Neural cell (in vitro differentiated cells): ENCODE data around the gene ATF6B. TPM values are rescaled to one million over a fixed set of nuclear protein-coding genes. Genes with fewer than 3 reads are reported as not detected.

ENCODE experiments used
- H2AFZ ChIP-seq: fragments of 200-600, 300-800 bp; sonication (generic), shearing (Covaris generic); 2 replicates; pipeline ENCODE4 v1.6.0; 2014; ENCODE audit warnings: low read depth, mild to moderate bottlenecking, antibody characterized with exemption, low read length, moderate library complexity
- H3F3A ChIP-seq: fragments of 200-600 bp; shearing (Covaris generic); 2 replicates; pipeline ENCODE4 v1.6.1; 2016; ENCODE audit warnings: mild to moderate bottlenecking, moderate library complexity, mixed read lengths, antibody characterized with exemption, low read length; ENCODE audit not compliant: insufficient read depth, poor library complexity, severe bottlenecking
- H3K27ac ChIP-seq: fragments of 200-600, 300-800 bp; sonication (generic), shearing (Covaris generic); 2 replicates; pipeline ENCODE4 v1.5.1; 2014; ENCODE audit warnings: mild to moderate bottlenecking, low read length, moderate library complexity
- H3K27me3 ChIP-seq: fragments of 300-800, 200-600 bp; sonication (generic), shearing (Covaris generic); 2 replicates; pipeline ENCODE4 v1.6.0; 2014; ENCODE audit warnings: mild to moderate bottlenecking, low read depth, low read length, moderate library complexity; ENCODE audit not compliant: insufficient read depth
- H3K36me3 ChIP-seq: fragments of 300-800, 200-600 bp; sonication (generic), shearing (Covaris generic); 2 replicates; pipeline ENCODE4 v1.5.1; 2014; ENCODE audit warnings: mild to moderate bottlenecking, antibody characterized with exemption, low read length, moderate library complexity; ENCODE audit not compliant: insufficient read depth
- H3K4me2 ChIP-seq: fragments of 300-800, 200-600 bp; sonication (generic), shearing (Covaris generic); 2 replicates; pipeline ENCODE4 v1.6.0; 2014; ENCODE audit warnings: mild to moderate bottlenecking, low read length
- H3K4me3 ChIP-seq: fragments of 300-800, 200-600 bp; sonication (generic), shearing (Covaris generic); 2 replicates; pipeline ENCODE4 v1.5.1; 2014; ENCODE audit warnings: mild to moderate bottlenecking, low read length, moderate library complexity
- H3K79me2 ChIP-seq: fragments of 200-600 bp; shearing (Covaris generic); replicated peaks from 2 replicates; pipeline ENCODE4 v1.6.0; 2014; ENCODE audit warnings: mild to moderate bottlenecking, low read length, moderate library complexity; ENCODE audit not compliant: insufficient read depth
- H3K9ac ChIP-seq: fragments of 300-800, 200-600 bp; sonication (generic), shearing (Covaris generic); 2 replicates; pipeline ENCODE4 v1.6.1; 2016; ENCODE audit warnings: mild to moderate bottlenecking, low read length, mixed read lengths
- H3K9me2 ChIP-seq: fragments of 200-600 bp; shearing (Covaris generic); 2 replicates; pipeline ENCODE4 v1.6.1; 2016; ENCODE audit warnings: mild to moderate bottlenecking, low read length, mixed read lengths; ENCODE audit not compliant: insufficient read depth
- H3K9me3 ChIP-seq: fragments of 200-600, 300-800 bp; sonication (generic), shearing (Covaris generic); 2 replicates; pipeline ENCODE4 v1.6.1; 2016; ENCODE audit warnings: mild to moderate bottlenecking, mixed run types, low read length, moderate library complexity, mixed read lengths
- H4K20me1 ChIP-seq: fragments of 200-600 bp; shearing (Covaris generic); 2 replicates; pipeline ENCODE4 v1.6.1; 2016; ENCODE audit warnings: mild to moderate bottlenecking, mixed run types; ENCODE audit not compliant: insufficient read depth
- EP300 ChIP-seq: fragments of 450-650 bp; conservative IDR thresholded peaks from 2 replicates; pipeline ENCODE4 v1.6.1; 2014; ENCODE audit warnings: antibody characterized with exemption, mild to moderate bottlenecking, moderate library complexity; ENCODE audit not compliant: poor library complexity, severe bottlenecking
- EZH2 ChIP-seq: fragments of 200-600, 300-800 bp; shearing (Covaris generic), sonication (generic); IDR thresholded peaks from 2 replicates; pipeline ENCODE4 v1.6.1; 2014; ENCODE audit warnings: antibody characterized with exemption, low read length, borderline replicate concordance, mild to moderate bottlenecking; ENCODE audit not compliant: insufficient read depth, poor library complexity, severe bottlenecking
- MXI1 ChIP-seq: fragments of 450-650 bp; conservative IDR thresholded peaks from 2 replicates; pipeline ENCODE4 v1.6.1; 2014; ENCODE audit warnings: antibody characterized with exemption, mild to moderate bottlenecking; ENCODE audit not compliant: poor library complexity, severe bottlenecking
- POLR2AphosphoS5 ChIP-seq: IDR thresholded peaks from 2 replicates; pipeline ENCODE4 v1.6.1; 2012
- RAD21 ChIP-seq: fragments of 450-650 bp; conservative IDR thresholded peaks from 2 replicates; pipeline ENCODE4 v1.6.1; 2014; ENCODE audit warnings: antibody characterized with exemption, mild to moderate bottlenecking, moderate library complexity
- SMC3 ChIP-seq: fragments of 450-650 bp; conservative IDR thresholded peaks from 2 replicates; pipeline ENCODE4 v1.6.1; 2014; ENCODE audit warnings: antibody characterized with exemption, mild to moderate bottlenecking, moderate library complexity; ENCODE audit not compliant: poor library complexity
- TAF1 ChIP-seq: IDR thresholded peaks from 2 replicates; pipeline ENCODE4 v1.6.1; 2012; ENCODE audit warnings: low read depth
- polyA plus RNA-seq: library from polyadenylated mRNA; depleted of rRNA; stranded (reverse); fragments of >200 nt; gene quantifications from 2 replicates; pipeline ENCODE4 v1.2.3, GENCODE V29; 2014
- TF ChIP-seq, protein P1 (sequence below): fragments of 450-650 bp; IDR thresholded peaks from 2 replicates; pipeline ENCODE4 v1.5.1; 2014; ENCODE audit warnings: antibody characterized with exemption, mild to moderate bottlenecking, moderate library complexity; ENCODE audit not compliant: poor library complexity, severe bottlenecking
- TF ChIP-seq, protein P2 (sequence below): IDR thresholded peaks from 2 replicates; pipeline ENCODE4 v1.6.1; 2012; ENCODE audit warnings: borderline replicate concordance

The ATF6B gene
- polyA plus RNA-seq, 1 donor from 2014 or later = 44.3 TPM

DNA sequence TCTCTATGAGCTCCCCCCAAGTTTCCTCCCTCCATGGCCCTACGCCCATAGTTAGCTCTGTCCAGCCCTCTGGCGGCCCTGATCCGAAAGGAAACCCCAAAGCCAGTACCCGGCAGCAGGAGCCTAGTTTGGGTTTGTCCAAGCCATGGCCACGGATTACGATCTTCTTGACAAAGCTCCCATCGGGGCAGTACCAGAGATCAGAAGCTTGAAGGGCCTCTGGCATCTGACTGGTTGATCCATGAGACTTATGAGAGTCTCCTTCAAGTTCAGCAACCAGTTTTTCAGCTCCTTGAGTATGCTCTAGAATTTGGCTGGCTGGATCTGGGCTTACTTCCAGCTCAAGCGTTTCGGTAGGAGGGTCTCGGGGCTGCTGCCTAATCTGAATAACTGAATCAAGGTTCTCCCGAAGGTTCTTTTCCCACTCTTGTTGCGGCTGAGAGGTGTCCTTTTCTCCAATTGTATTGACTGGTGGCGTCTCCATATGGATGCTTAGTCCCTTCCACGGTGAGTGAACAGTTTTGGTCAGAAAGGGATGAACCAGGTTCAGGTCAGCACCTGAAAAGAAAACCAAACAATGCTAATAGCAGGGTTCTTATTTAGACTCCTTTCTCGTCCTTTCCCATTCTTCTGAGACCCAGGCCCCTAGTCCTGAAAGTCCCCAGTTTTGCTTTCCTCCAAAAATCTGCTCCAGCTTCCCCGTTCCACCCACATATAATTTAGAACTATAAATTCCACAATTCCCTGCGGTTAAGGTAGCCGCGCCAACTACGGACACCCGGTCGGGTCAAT lies 1.4 kb upstream of the ATF6B start:
- Histone ChIP-seq H3F3A (no peaks in the 10 kb centered on the region), H4K20me1 (no peaks in the 10 kb centered on the region), H3K9ac (peak overlapping the region; percentile 73), H3K4me2 (peak overlapping the region; percentile 94), H3K27ac (peak overlapping the region; percentile 76), H3K9me3 (no peaks in the 10 kb centered on the region), H3K4me3 (peak overlapping the region; percentile 89), H3K36me3 (no peaks in the 10 kb centered on the region), H3K9me2 (no peaks in the 10 kb centered on the region), H2AFZ (peak overlapping the region; percentile 43), H3K27me3 (no peaks in the 10 kb centered on the region), H3K79me2 (peaks cover 25% of the 10 kb centered on the region)
- no peak for TF ChIP-seq POLR2AphosphoS5
- TF ChIP-seq, protein P1, sequence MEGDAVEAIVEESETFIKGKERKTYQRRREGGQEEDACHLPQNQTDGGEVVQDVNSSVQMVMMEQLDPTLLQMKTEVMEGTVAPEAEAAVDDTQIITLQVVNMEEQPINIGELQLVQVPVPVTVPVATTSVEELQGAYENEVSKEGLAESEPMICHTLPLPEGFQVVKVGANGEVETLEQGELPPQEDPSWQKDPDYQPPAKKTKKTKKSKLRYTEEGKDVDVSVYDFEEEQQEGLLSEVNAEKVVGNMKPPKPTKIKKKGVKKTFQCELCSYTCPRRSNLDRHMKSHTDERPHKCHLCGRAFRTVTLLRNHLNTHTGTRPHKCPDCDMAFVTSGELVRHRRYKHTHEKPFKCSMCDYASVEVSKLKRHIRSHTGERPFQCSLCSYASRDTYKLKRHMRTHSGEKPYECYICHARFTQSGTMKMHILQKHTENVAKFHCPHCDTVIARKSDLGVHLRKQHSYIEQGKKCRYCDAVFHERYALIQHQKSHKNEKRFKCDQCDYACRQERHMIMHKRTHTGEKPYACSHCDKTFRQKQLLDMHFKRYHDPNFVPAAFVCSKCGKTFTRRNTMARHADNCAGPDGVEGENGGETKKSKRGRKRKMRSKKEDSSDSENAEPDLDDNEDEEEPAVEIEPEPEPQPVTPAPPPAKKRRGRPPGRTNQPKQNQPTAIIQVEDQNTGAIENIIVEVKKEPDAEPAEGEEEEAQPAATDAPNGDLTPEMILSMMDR = no peak
- TF ChIP-seq EZH2 = no peak

GRCh38 chr6:32128751-32129296 lies 778 bp upstream of the ATF6B start:
- Histone ChIP-seq H3K27me3 (no peaks in the 10 kb centered on the region), H3K9ac (peak overlapping the region; percentile 73), H2AFZ (no peak overlapping the region), H3F3A (no peaks in the 10 kb centered on the region), H3K9me3 (no peaks in the 10 kb centered on the region), H3K9me2 (no peaks in the 10 kb centered on the region), H3K36me3 (no peaks in the 10 kb centered on the region), H3K4me2 (peak overlapping the region; percentile 94), H3K27ac (peak overlapping the region; percentile 76), H3K79me2 (peaks cover 25% of the 10 kb centered on the region), H3K4me3 (peak overlapping the region; percentile 89), H4K20me1 (no peaks in the 10 kb centered on the region)
- no peak for TF ChIP-seq POLR2AphosphoS5
- no peak for TF ChIP-seq EP300
- TF ChIP-seq TAF1 = no peak
- no peak for TF ChIP-seq SMC3
- TF ChIP-seq, protein P1 = no peak
- no peak for TF ChIP-seq MXI1
- TF ChIP-seq, protein P2, sequence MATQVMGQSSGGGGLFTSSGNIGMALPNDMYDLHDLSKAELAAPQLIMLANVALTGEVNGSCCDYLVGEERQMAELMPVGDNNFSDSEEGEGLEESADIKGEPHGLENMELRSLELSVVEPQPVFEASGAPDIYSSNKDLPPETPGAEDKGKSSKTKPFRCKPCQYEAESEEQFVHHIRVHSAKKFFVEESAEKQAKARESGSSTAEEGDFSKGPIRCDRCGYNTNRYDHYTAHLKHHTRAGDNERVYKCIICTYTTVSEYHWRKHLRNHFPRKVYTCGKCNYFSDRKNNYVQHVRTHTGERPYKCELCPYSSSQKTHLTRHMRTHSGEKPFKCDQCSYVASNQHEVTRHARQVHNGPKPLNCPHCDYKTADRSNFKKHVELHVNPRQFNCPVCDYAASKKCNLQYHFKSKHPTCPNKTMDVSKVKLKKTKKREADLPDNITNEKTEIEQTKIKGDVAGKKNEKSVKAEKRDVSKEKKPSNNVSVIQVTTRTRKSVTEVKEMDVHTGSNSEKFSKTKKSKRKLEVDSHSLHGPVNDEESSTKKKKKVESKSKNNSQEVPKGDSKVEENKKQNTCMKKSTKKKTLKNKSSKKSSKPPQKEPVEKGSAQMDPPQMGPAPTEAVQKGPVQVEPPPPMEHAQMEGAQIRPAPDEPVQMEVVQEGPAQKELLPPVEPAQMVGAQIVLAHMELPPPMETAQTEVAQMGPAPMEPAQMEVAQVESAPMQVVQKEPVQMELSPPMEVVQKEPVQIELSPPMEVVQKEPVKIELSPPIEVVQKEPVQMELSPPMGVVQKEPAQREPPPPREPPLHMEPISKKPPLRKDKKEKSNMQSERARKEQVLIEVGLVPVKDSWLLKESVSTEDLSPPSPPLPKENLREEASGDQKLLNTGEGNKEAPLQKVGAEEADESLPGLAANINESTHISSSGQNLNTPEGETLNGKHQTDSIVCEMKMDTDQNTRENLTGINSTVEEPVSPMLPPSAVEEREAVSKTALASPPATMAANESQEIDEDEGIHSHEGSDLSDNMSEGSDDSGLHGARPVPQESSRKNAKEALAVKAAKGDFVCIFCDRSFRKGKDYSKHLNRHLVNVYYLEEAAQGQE = no peak
- no peak for TF ChIP-seq RAD21
- no peak for TF ChIP-seq EZH2
